ENCODE data around the gene SEZ6L. TPM values are rescaled to one million over a fixed set of nuclear protein-coding genes. Genes with fewer than 3 reads are reported as not detected.
A peak's percentile ranks its signal among the peaks of the same experiment; 100 is the strongest.

Gene SEZ6L
- total RNA-seq, 1 donor from 2014 or later, result 0.05 TPM

GRCh38 chr22:26367402-26368245 lies 198.4 kb downstream of the SEZ6L start:
- H3K27me3 Mint-ChIP-seq (ENCODE audit: low read depth), result peaks cover 30% of the 10 kb centered on the region
- TF ChIP-seq, protein P1, sequence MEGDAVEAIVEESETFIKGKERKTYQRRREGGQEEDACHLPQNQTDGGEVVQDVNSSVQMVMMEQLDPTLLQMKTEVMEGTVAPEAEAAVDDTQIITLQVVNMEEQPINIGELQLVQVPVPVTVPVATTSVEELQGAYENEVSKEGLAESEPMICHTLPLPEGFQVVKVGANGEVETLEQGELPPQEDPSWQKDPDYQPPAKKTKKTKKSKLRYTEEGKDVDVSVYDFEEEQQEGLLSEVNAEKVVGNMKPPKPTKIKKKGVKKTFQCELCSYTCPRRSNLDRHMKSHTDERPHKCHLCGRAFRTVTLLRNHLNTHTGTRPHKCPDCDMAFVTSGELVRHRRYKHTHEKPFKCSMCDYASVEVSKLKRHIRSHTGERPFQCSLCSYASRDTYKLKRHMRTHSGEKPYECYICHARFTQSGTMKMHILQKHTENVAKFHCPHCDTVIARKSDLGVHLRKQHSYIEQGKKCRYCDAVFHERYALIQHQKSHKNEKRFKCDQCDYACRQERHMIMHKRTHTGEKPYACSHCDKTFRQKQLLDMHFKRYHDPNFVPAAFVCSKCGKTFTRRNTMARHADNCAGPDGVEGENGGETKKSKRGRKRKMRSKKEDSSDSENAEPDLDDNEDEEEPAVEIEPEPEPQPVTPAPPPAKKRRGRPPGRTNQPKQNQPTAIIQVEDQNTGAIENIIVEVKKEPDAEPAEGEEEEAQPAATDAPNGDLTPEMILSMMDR (IDR thresholded peaks at IDR 0.05), result peak; percentile 93
- H3K36me3 Mint-ChIP-seq (ENCODE audit: low read depth), result no peaks in the 10 kb centered on the region
- H3K4me1 Mint-ChIP-seq (ENCODE audit: low read depth), result no peaks in the 10 kb centered on the region
- H3K27ac Mint-ChIP-seq (ENCODE audit: unreplicated experiment), result no peak overlapping the region
- no peaks in the 10 kb centered on the region for H3K9me3 Mint-ChIP-seq (ENCODE audit: low read depth)
- no peak overlapping the region for H3K4me3 Mint-ChIP-seq (ENCODE audit: unreplicated experiment)
- DNase-seq (ENCODE audit: low spot score), result no peak

DNA sequence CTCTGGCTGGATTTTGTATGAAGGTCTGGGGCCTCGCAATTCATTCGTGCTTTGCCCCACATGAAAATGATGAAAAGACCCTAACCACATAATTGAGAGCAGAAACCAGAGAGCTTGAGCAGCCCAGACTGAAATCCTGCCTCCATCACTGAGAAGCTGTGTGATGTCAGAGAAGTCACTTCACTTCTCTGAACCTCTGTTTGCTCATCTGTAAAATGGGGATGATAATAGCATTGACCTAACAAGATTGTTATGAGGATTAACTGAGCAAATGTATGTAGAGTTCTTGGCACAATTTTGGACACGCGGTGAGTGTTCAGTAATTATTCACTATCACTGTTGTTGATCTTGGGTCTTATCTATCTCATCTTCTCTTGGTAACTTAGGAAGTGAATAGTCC lies 203.6 kb downstream of the SEZ6L start:
- Mint-ChIP-seq H3K27ac (ENCODE audit: unreplicated experiment) (no peak overlapping the region), H3K27me3 (ENCODE audit: low read depth) (peaks cover 41% of the 10 kb centered on the region), H3K4me1 (ENCODE audit: low read depth) (peaks cover 14% of the 10 kb centered on the region), H3K36me3 (ENCODE audit: low read depth) (no peaks in the 10 kb centered on the region), H3K9me3 (ENCODE audit: low read depth) (no peaks in the 10 kb centered on the region), H3K4me3 (ENCODE audit: unreplicated experiment) (no peak overlapping the region)
- no peak for DNase-seq (ENCODE audit: low spot score)
- TF ChIP-seq, protein P1 (IDR thresholded peaks at IDR 0.05), result no peak

DNA sequence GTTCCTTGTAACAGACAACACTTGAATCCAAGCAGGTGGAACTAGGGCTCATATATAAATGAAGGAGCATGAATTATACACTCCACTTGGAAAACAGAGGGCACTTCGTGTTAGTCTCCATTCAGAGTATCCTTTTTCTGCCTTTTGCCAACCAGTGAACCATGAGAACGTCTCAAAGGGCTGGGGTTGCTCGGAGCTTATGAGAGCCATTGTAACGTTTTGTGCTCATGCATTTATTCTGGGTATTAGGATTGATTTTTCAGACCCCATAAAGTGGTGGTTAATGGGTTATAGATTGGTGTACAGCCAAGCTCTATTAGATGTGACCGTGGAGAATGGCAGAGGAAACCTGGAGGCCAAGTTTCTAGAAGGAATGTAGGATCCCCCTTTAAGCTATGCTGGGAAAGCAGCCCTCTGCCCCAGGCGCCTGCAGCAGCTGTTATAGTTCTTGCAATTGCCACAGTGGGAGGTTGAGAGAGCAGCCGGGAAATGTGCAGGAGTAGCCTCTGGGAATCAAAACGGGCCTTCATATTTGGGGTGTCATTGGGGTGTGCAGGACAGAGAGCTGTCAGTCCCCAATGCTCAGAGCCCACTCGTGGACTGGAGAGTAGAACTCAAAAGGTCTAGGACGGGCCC lies 205.2 kb downstream of the SEZ6L start:
- H3K27me3 Mint-ChIP-seq (ENCODE audit: low read depth), result peaks cover 53% of the 10 kb centered on the region
- TF ChIP-seq, protein P1 (IDR thresholded peaks at IDR 0.05), result no peak

DNA sequence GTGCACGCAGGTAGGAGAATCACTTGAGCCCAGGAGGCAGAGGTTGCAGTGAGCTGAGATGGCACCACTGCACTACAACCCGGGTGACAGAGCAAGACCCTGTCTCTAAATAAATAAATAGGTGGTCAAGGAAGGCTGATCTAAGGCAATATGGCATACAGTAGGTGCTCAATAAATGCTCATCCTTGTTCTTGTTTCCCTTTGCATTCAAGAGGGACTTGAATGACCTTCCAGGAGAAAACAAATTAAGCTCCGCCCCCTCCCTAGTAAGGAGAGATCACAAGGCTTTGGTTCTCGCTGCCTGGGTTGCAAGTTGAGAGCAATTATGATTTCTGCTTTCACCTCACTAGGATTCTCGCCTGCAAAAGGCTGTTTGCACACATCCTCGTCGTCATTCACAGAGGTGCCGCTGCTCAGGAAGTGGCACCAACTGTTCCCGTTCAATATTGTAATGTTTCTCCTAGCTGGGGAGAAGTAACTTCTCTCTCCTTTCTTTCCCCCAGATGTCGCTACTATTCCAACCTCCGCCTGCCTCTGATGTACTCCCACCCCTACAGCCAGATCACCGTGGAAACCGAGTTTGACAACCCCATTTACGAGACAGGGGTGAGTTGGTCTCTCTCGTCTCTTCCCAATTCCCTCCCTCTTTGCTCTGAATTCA lies 208.0 kb downstream of the SEZ6L start:
- H3K4me1 Mint-ChIP-seq (ENCODE audit: low read depth), result peaks cover 14% of the 10 kb centered on the region
- no peak for DNase-seq (ENCODE audit: low spot score)
- no peaks in the 10 kb centered on the region for H3K36me3 Mint-ChIP-seq (ENCODE audit: low read depth)
- no peak overlapping the region for H3K27ac Mint-ChIP-seq (ENCODE audit: unreplicated experiment)
- H3K27me3 Mint-ChIP-seq (ENCODE audit: low read depth), result peaks cover 54% of the 10 kb centered on the region
- H3K9me3 Mint-ChIP-seq (ENCODE audit: low read depth), result peaks cover 7% of the 10 kb centered on the region
- TF ChIP-seq, protein P1 (IDR thresholded peaks at IDR 0.05), result peak; percentile 45
- H3K4me3 Mint-ChIP-seq (ENCODE audit: unreplicated experiment), result peak overlapping the region; percentile 27

More for the DNA sequence above, 205.2 kb downstream of the SEZ6L start:
- peaks cover 2% of the 10 kb centered on the region for H3K9me3 Mint-ChIP-seq (ENCODE audit: low read depth)
- H3K36me3 Mint-ChIP-seq (ENCODE audit: low read depth), result no peaks in the 10 kb centered on the region
- H3K27ac Mint-ChIP-seq (ENCODE audit: unreplicated experiment), result no peak overlapping the region
- no peak for DNase-seq (ENCODE audit: low spot score)
- no peak overlapping the region for H3K4me3 Mint-ChIP-seq (ENCODE audit: unreplicated experiment)
- H3K4me1 Mint-ChIP-seq (ENCODE audit: low read depth), result peaks cover 14% of the 10 kb centered on the region
